HEK293 (cell line): Measurements from ENCODE around the gene MSI2.

ENCODE experiments used
- CTCF ChIA-PET: fragments of 350-600 bp; formaldehyde crosslinking; extraction: SDS; loops from one replicate; lab custom pipeline; 2021; ENCODE audit warnings: antibody characterized with exemption; lab: Yijun Ruan, JAX
- POLR2A ChIA-PET: fragments of 300-600 bp; formaldehyde crosslinking; extraction: SDS; loops from one replicate; lab custom pipeline; 2020; ENCODE audit warnings: antibody characterized with exemption, inconsistent platforms; lab: Yijun Ruan, JAX
- H3K27ac ChIP-seq: fragments of 200-500 bp; sonication (Bioruptor generic); 2 replicates; pipeline ENCODE4 v1.5.1; 2014; ENCODE audit warnings: low read depth, low read length, control low read depth, inconsistent platforms; ENCODE audit errors: extremely low read depth
- H3K36me3 ChIP-seq, 2 experiments: fragments of 200-500 bp in 1 of 2; sonication (Bioruptor generic) in 1 of 2; 1 replicate in 1 of 2; 2 replicates in 1 of 2; pipeline ENCODE4 v1.5.1; 2014 to 2017; ENCODE audit warnings: inconsistent platforms in 2 of 2, low read length in 2 of 2; ENCODE audit not compliant: control insufficient read depth in 2 of 2, insufficient read depth in 1 of 2
- H3K4me1 ChIP-seq: fragments of 200-500 bp; sonication (Bioruptor generic); 2 replicates; pipeline ENCODE4 v1.5.1; 2014; ENCODE audit warnings: mild to moderate bottlenecking, low read length, inconsistent platforms; ENCODE audit not compliant: control insufficient read depth, insufficient read depth
- H3K4me3 ChIP-seq: 2 replicates; pipeline ENCODE4 v1.5.1; 2011; ENCODE audit warnings: low read depth, mild to moderate bottlenecking, control low read depth, low read length, moderate library complexity
- H3K9me3 ChIP-seq: fragments of 200-500 bp; sonication (Bioruptor generic); 2 replicates; pipeline ENCODE4 v1.5.1; 2014; ENCODE audit warnings: low read depth, low read length, inconsistent platforms; ENCODE audit not compliant: control insufficient read depth, insufficient read depth
- BCL11A ChIP-seq: fragments of 450-650 bp; formaldehyde crosslinking; IDR thresholded peaks from 2 replicates; pipeline ENCODE4 v1.5.1; 2016; ENCODE audit warnings: low read depth, missing biosample characterization, missing genetic modification characterization
- KLF10 ChIP-seq: fragments of 450-650 bp; IDR thresholded peaks from 2 replicates; pipeline ENCODE4 v1.5.1; 2018; ENCODE audit warnings: missing biosample characterization, mild to moderate bottlenecking, missing genetic modification characterization
- MZF1 ChIP-seq: fragments of 450-650 bp; formaldehyde crosslinking; IDR thresholded peaks from 2 replicates; pipeline ENCODE4 v1.5.1; 2017; ENCODE audit warnings: missing biosample characterization, missing genetic modification characterization, borderline replicate concordance
- SCRT2 ChIP-seq: fragments of 450-650 bp; formaldehyde crosslinking; IDR thresholded peaks from 2 replicates; pipeline ENCODE4 v1.5.1; 2016; ENCODE audit warnings: missing biosample characterization, missing genetic modification characterization
- TCF7L2 ChIP-seq: IDR thresholded peaks from 2 replicates; pipeline ENCODE4 v1.6.1; 2011; ENCODE audit warnings: low read depth, mild to moderate bottlenecking, inconsistent platforms, low read length, moderate library complexity, borderline replicate concordance
- ZFP3 ChIP-seq: fragments of 450-650 bp; formaldehyde crosslinking; IDR thresholded peaks from 2 replicates; pipeline ENCODE4 v1.5.1; 2016; ENCODE audit warnings: low read depth, missing biosample characterization, missing genetic modification characterization
- ZIC2 ChIP-seq: fragments of 450-650 bp; formaldehyde crosslinking; IDR thresholded peaks from 2 replicates; pipeline ENCODE4 v1.5.1; 2016; ENCODE audit warnings: missing biosample characterization, missing genetic modification characterization
- ZNF121 ChIP-seq: fragments of 450-650 bp; formaldehyde crosslinking; IDR thresholded peaks from 2 replicates; pipeline ENCODE4 v1.5.1; 2016; ENCODE audit warnings: missing biosample characterization, missing genetic modification characterization
- ZNF155 ChIP-seq: fragments of 450-650 bp; formaldehyde crosslinking; IDR thresholded peaks from 2 replicates; pipeline ENCODE4 v1.5.1; 2016; ENCODE audit warnings: missing biosample characterization, missing genetic modification characterization
- ZNF169 ChIP-seq: fragments of 450-650 bp; formaldehyde crosslinking; IDR thresholded peaks from 2 replicates; pipeline ENCODE4 v1.5.1; 2016; ENCODE audit warnings: missing biosample characterization, missing genetic modification characterization
- ZNF211 ChIP-seq: fragments of 450-650 bp; formaldehyde crosslinking; IDR thresholded peaks from 2 replicates; pipeline ENCODE4 v1.5.1; 2016; ENCODE audit warnings: low read depth, missing biosample characterization, missing genetic modification characterization
- ZNF239 ChIP-seq: fragments of 450-650 bp; formaldehyde crosslinking; IDR thresholded peaks from 2 replicates; pipeline ENCODE4 v1.5.1; 2016; ENCODE audit warnings: missing biosample characterization, missing genetic modification characterization
- ZNF555 ChIP-seq: fragments of 450-650 bp; formaldehyde crosslinking; conservative IDR thresholded peaks from 2 replicates; pipeline ENCODE4 v1.5.1; 2017; ENCODE audit warnings: missing biosample characterization, mild to moderate bottlenecking, missing genetic modification characterization, inconsistent platforms
- ZNF664 ChIP-seq: fragments of 450-650 bp; formaldehyde crosslinking; IDR thresholded peaks from 2 replicates; pipeline ENCODE4 v1.5.1; 2016; ENCODE audit warnings: missing biosample characterization, missing genetic modification characterization
- ZNF785 ChIP-seq: fragments of 450-650 bp; formaldehyde crosslinking; IDR thresholded peaks from 2 replicates; pipeline ENCODE4 v1.5.1; 2016; ENCODE audit warnings: missing biosample characterization, missing genetic modification characterization
- ZSCAN16 ChIP-seq: fragments of 450-650 bp; formaldehyde crosslinking; IDR thresholded peaks from 2 replicates; pipeline ENCODE4 v1.5.1; 2016; ENCODE audit warnings: missing biosample characterization, missing genetic modification characterization
- ZXDB ChIP-seq: fragments of 450-650 bp; formaldehyde crosslinking; IDR thresholded peaks from 2 replicates; pipeline ENCODE4 v1.5.1; 2016; ENCODE audit warnings: missing biosample characterization, missing genetic modification characterization
- TF ChIP-seq, protein P1 (sequence below): fragments of 450-650 bp; formaldehyde crosslinking; IDR thresholded peaks from 2 replicates; pipeline ENCODE4 v1.5.1; 2016; ENCODE audit warnings: missing biosample characterization, missing genetic modification characterization
- TF ChIP-seq, protein P2 (sequence below): fragments of 450-650 bp; formaldehyde crosslinking; IDR thresholded peaks from 2 replicates; pipeline ENCODE4 v1.5.1; 2016; ENCODE audit warnings: missing biosample characterization, missing genetic modification characterization
- TF ChIP-seq, protein P3 (sequence below): fragments of 450-650 bp; formaldehyde crosslinking; IDR thresholded peaks from 2 replicates; pipeline ENCODE4 v1.5.1; 2016; ENCODE audit warnings: missing biosample characterization, missing genetic modification characterization
- TF ChIP-seq, protein P4 (sequence below): fragments of 450-650 bp; formaldehyde crosslinking; IDR thresholded peaks from 2 replicates; pipeline ENCODE4 v1.5.1; 2016; ENCODE audit warnings: missing biosample characterization, missing genetic modification characterization
- TF ChIP-seq, protein P5 (sequence below): fragments of 450-650 bp; formaldehyde crosslinking; IDR thresholded peaks from 2 replicates; pipeline ENCODE4 v1.5.1; 2016; ENCODE audit warnings: missing biosample characterization, missing genetic modification characterization

The MSI2 gene

DNA sequence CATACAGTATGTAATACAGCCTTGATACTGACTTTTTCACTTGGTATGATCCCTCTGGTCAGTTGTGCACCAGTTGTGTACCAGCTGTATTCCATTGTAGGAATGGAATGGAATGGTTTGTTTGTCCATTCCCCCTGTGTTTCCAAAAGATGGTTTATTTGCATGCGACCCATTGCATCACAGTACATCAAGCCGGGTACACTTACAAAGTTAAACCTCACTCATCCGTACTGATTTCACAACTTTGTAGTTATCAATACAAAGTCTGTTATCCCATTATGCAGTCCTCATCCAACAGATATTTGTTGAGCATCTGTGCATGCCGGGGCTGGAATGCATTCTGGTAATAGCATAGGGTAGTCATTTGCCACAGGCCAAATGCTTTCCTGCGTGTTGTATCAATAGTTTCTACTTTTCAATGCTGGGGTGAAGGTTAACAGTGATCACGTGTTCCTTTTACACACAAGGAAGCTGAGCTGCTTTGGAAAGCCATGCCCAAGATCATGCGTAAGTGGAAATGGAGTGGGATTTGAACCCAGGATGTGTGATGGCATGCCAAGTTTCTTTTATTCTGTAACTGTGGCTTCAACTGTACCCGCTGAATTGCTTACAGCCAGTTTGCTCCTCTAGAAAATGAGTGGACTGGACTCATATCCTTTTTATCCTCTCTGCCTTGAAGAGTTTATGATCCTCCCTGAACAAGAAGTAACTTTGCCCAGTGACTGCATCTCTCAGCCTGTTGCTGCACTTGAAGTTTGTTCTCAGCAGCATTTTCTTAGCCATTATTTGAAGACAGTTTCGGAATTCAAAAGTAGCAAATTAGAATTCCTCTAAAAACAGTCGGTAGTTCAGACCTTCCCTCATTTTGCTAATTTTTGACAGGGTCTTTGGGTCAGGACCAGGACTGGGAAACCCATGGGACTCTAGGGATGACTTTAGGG, 260.2 kb downstream of the MSI2 start:
- Histone ChIP-seq H3K27ac (no peak overlapping the region), H3K36me3 (no peaks in the 10 kb centered on the region), H3K4me1 (peaks cover 11% of the 10 kb centered on the region), H3K4me3 (no peak overlapping the region), H3K9me3 (no peaks in the 10 kb centered on the region)
- ChIA-PET POLR2A (no interaction called here), CTCF (interaction anchor here (0.6 to 1.1 kb wide), 3 partner anchors 21 to 273 kb away, joined by 3 to 7 read pairs (median 5); no protein-coding TSS in a partner anchor)
- TF ChIP-seq ZNF211 (tag by site-specific recombination) (no peak), ZFP3 (tag by site-specific recombination) (no peak), ZNF239 (tag by site-specific recombination) (no peak), BCL11A (tag by site-specific recombination) (no peak), ZNF155 (tag by site-specific recombination) (no peak), SCRT2 (peak; percentile 55), ZSCAN16 (tag by site-specific recombination) (no peak)
- TF ChIP-seq, protein P1, sequence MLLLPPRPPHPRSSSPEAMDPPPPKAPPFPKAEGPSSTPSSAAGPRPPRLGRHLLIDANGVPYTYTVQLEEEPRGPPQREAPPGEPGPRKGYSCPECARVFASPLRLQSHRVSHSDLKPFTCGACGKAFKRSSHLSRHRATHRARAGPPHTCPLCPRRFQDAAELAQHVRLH: no peak

DNA sequence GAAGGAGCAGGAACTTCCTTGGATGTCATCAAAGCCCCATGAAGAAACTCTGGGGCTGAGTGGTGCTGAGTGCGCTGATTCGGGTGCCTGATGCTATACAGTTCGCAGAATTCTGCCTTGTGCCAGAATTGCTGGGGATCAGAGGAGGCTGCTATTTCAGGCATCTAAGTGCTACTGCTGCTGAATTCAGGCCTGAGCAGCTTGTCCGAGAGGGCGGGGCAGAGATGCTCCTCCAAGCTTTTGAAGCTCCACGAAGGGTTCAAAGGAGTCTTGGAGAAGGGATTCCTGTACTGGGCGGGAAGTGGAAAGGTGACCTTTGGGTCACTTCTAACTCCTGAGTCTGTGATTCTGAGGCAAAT, 260.9 kb downstream of the MSI2 start:
- TF ChIP-seq ZXDB (tag by site-specific recombination) (no peak), TCF7L2 (no peak), ZNF169 (no peak), ZNF121 (tag by site-specific recombination) (no peak), MZF1 (tag by site-specific recombination) (no peak), ZNF785 (no peak), ZNF664 (no peak), ZIC2 (tag by site-specific recombination) (no peak), ZNF555 (tag by site-specific recombination) (no peak), KLF10 (tag by site-specific recombination) (no peak)
- TF ChIP-seq, protein P2, sequence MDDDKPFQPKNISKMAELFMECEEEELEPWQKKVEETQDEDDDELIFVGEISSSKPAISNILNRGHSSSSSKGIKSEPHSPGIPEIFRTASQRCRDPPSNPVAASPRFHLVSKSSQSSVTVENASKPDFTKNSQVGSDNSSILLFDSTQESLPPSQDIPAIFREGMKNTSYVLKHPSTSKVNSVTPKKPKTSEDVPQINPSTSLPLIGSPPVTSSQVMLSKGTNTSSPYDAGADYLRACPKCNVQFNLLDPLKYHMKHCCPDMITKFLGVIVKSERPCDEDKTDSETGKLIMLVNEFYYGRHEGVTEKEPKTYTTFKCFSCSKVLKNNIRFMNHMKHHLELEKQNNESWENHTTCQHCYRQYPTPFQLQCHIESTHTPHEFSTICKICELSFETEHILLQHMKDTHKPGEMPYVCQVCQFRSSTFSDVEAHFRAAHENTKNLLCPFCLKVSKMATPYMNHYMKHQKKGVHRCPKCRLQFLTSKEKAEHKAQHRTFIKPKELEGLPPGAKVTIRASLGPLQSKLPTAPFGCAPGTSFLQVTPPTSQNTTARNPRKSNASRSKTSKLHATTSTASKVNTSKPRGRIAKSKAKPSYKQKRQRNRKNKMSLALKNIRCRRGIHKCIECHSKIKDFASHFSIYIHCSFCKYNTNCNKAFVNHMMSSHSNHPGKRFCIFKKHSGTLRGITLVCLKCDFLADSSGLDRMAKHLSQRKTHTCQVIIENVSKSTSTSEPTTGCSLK (tag by site-specific recombination): no peak
- TF ChIP-seq, protein P3, sequence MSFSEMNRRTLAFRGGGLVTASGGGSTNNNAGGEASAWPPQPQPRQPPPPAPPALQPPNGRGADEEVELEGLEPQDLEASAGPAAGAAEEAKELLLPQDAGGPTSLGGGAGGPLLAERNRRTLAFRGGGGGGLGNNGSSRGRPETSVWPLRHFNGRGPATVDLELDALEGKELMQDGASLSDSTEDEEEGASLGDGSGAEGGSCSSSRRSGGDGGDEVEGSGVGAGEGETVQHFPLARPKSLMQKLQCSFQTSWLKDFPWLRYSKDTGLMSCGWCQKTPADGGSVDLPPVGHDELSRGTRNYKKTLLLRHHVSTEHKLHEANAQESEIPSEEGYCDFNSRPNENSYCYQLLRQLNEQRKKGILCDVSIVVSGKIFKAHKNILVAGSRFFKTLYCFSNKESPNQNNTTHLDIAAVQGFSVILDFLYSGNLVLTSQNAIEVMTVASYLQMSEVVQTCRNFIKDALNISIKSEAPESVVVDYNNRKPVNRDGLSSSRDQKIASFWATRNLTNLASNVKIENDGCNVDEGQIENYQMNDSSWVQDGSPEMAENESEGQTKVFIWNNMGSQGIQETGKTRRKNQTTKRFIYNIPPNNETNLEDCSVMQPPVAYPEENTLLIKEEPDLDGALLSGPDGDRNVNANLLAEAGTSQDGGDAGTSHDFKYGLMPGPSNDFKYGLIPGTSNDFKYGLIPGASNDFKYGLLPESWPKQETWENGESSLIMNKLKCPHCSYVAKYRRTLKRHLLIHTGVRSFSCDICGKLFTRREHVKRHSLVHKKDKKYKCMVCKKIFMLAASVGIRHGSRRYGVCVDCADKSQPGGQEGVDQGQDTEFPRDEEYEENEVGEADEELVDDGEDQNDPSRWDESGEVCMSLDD (tag by site-specific recombination): no peak
- TF ChIP-seq, protein P4, sequence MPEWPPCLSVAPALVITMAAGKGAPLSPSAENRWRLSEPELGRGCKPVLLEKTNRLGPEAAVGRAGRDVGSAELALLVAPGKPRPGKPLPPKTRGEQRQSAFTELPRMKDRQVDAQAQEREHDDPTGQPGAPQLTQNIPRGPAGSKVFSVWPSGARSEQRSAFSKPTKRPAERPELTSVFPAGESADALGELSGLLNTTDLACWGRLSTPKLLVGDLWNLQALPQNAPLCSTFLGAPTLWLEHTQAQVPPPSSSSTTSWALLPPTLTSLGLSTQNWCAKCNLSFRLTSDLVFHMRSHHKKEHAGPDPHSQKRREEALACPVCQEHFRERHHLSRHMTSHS: no peak
- TF ChIP-seq, protein P5, sequence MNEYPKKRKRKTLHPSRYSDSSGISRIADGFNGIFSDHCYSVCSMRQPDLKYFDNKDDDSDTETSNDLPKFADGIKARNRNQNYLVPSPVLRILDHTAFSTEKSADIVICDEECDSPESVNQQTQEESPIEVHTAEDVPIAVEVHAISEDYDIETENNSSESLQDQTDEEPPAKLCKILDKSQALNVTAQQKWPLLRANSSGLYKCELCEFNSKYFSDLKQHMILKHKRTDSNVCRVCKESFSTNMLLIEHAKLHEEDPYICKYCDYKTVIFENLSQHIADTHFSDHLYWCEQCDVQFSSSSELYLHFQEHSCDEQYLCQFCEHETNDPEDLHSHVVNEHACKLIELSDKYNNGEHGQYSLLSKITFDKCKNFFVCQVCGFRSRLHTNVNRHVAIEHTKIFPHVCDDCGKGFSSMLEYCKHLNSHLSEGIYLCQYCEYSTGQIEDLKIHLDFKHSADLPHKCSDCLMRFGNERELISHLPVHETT: no peak
- no peak overlapping the region for H3K27ac ChIP-seq
- ChIA-PET POLR2A (no interaction called here), CTCF (interaction anchor here (0.7 to 1.1 kb wide), 2 partner anchors 274 to 321 kb away, joined by 3 to 7 read pairs; no protein-coding TSS in a partner anchor)
- no peaks in the 10 kb centered on the region for H3K9me3 ChIP-seq
- H3K4me3 ChIP-seq: no peak overlapping the region
- peaks cover 18% of the 10 kb centered on the region for H3K4me1 ChIP-seq
- H3K36me3 ChIP-seq: no peaks in the 10 kb centered on the region
